Erythroblast (primary cell): ENCODE measurements around the gene ITSN1.

Experiments
- GATA1 ChIP-seq: IDR thresholded peaks from 2 replicates; pipeline ENCODE4 v1.6.1; 2011; ENCODE audit warnings: low read depth, mild to moderate bottlenecking, control low read depth, low read length, moderate library complexity
- POLR2A ChIP-seq: IDR thresholded peaks from 2 replicates; pipeline ENCODE4 v1.6.1; 2011; ENCODE audit warnings: mild to moderate bottlenecking, low read length

- TF ChIP-seq POLR2A (no peak), GATA1 (no peak)
Measured at GRCh38 chr21:33909756-33910155, 267.5 kb downstream of the ITSN1 start.
